HG02840 (cell line): ENCODE results near the gene CASP1.

Experiments
- ATAC-seq: cut with Tn5 transposase; IDR thresholded peaks from one replicate; pipeline ENCODE4 v1.9.1; 2021; ENCODE audit warnings: mild to moderate bottlenecking, moderate library complexity, moderate number of reproducible peaks; ENCODE audit not compliant: unreplicated experiment, low FRiP score

Gene CASP1

DNA sequence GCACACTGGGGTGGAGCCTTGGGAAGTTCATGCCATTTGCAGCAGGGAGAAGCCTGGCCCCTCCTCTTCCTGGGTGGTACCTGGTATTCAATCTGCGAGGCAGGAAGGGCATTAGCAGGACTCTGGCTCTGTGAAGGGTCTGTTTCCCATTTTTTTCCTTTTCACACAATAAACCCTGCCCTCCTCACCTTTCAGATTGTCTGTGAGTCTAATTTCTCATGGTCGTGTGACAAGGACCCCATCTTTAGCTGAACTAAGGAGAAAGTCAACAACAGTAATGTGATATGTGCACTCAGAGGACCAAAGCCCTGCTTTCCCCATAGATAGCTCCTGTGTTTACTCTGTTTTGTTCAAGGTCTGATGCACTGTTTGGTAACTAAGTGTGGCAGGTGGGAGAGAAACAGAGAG, 39.9 kb downstream of the CASP1 start:
- no peak for ATAC-seq

DNA sequence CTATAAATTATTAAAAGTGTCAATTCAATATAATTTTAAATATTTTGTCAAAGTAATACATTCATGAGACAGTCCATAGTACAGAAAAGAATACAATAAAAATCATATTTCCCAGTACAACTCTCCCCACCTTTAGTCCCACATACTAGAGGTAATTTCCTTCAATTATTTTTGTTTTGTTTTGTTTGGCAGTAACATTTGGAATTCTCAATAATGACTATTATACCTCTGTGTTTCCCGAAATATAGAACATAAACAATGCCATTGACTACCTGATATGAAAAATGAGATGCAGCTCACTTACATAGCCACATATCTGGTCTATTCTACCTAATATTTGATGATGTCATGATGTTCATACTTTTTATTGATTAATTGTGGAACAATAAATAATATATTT, 42.2 kb downstream of the CASP1 start:
- no peak for ATAC-seq

DNA sequence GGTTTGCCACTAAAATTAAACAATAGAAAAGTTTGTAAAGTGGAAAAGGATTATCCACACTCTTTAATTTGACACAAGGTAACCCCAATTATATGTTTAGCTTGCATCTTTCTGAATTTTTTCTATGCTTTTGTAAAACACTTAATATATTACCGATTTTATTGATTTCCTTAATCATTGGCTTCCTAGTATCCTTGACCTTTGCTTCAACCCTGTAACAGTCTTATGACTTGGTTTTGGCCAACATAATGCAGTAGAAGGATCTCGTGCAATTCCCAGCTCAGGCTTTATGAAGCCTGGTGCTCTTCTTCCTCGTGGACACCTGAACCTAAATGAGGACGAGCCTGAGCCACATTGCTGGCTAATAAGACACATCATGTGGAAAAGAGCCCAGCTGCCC, 43.0 kb downstream of the CASP1 start:
- ATAC-seq = no peak

DNA sequence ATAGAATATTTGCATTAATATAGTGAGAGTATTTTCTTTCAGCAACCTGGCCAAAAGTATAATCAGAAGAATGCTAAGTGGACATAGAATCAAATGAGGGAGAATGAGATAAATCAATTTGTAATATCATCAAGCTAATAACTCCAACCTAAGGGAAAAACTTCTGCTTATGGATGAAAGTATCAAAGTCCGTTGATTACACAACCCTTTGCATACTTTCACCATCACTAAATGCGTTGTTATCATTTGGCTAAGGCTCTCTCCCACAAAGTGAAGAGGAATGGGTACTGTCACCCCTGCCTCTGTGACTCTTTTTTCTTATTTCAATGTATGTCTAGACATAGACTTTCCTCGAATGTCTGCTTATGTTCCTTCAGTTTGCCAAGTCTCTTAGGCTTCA, 50.1 kb downstream of the CASP1 start:
- no peak for ATAC-seq

DNA sequence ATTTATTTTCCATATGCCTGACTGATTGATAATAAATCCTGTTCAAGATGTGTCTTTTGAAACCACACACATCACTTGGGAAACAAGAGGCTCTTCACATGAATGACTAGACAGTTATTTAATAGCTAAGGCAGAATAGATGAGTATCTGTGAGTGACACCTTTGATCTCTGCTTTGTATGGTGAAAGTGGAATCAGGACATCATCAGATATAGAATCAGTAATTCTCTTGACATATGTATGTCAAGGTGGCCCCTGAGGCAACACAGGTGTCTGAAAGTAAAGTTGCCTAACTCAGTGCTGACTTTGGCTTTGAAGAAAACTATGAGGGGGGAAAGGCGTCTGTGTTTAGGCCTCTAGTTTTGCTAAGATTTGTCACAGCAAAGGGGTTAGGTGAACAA, 55.1 kb downstream of the CASP1 start:
- no peak for ATAC-seq
